ENCODE measurements around the gene ALK.
A peak's percentile ranks its signal among the peaks of the same experiment; 100 is the strongest.
"Not testable (repeated sequence)": the region's sequence is repeated elsewhere in the genome, so short reads cannot be mapped to it uniquely, and the experiment has no call there.

Gene ALK

GRCh38 chr2:29751390-29751789 is 170.0 kb downstream of the ALK start:
- H3K27ac ChIP-seq: peak overlapping the region; percentile 34; the same call in 1 of the 2 replicates
- no peak for TF ChIP-seq POLR2AphosphoS5 (IDR thresholded peaks at IDR 0.05; ENCODE audit: borderline replicate concordance, low read depth, low read length)
- TF ChIP-seq FOXP2 (optimal IDR thresholded peaks at IDR 0.05; ENCODE audit: control extremely low read depth, extremely low read length, insufficient read depth): no peak
- TF ChIP-seq EZH2 (IDR thresholded peaks at IDR 0.05): no peak
- no peaks in the 10 kb centered on the region for H3K9me3 ChIP-seq (ENCODE audit: low read depth, low read length)
- no peak overlapping the region for H3K9ac ChIP-seq (ENCODE audit: insufficient read length)
- H3K36me3 ChIP-seq (ENCODE audit: insufficient read depth, low read length): no peaks in the 10 kb centered on the region
- no peak for DNase-seq (ENCODE audit: low read depth, low spot score)
- no peak overlapping the region for H3K4me3 ChIP-seq

- H3K4me3 ChIP-seq; H3K9me3 ChIP-seq (ENCODE audit: low read depth, low read length); H3K36me3 ChIP-seq (ENCODE audit: insufficient read depth, low read length); H3K9ac ChIP-seq (ENCODE audit: insufficient read length): not testable (repeated sequence)
- peak; percentile 51 for DNase-seq (ENCODE audit: low read depth, low spot score)
- H3K27ac ChIP-seq: peak overlapping the region; percentile 80
These were observed 170.9 kb downstream of the ALK start for GRCh38 chr2:29750463-29750862.

- Histone ChIP-seq H3K27ac (peak overlapping the region; percentile 80), H3K9ac (ENCODE audit: insufficient read length) (no peak overlapping the region), H3K4me3 (no peak overlapping the region), H3K9me3 (ENCODE audit: low read depth, low read length) (no peaks in the 10 kb centered on the region), H3K36me3 (ENCODE audit: insufficient read depth, low read length) (no peaks in the 10 kb centered on the region)
- no peak for TF ChIP-seq EZH2 (IDR thresholded peaks at IDR 0.05)
- TF ChIP-seq FOXP2 (optimal IDR thresholded peaks at IDR 0.05; ENCODE audit: control extremely low read depth, extremely low read length, insufficient read depth): no peak
- TF ChIP-seq POLR2AphosphoS5 (IDR thresholded peaks at IDR 0.05; ENCODE audit: borderline replicate concordance, low read depth, low read length): no peak
- DNase-seq (ENCODE audit: low read depth, low spot score): peak; percentile 82
These were observed 171.5 kb downstream of the ALK start for GRCh38 chr2:29749843-29750242.

GRCh38 chr2:29749041-29749440 is 172.3 kb downstream of the ALK start:
- Histone ChIP-seq H3K4me3 (no peak overlapping the region), H3K27ac (no peak overlapping the region), H3K9ac (ENCODE audit: insufficient read length) (no peak overlapping the region), H3K9me3 (ENCODE audit: low read depth, low read length) (no peaks in the 10 kb centered on the region), H3K36me3 (ENCODE audit: insufficient read depth, low read length) (no peaks in the 10 kb centered on the region)
- TF ChIP-seq FOXP2 (optimal IDR thresholded peaks at IDR 0.05; ENCODE audit: control extremely low read depth, extremely low read length, insufficient read depth): no peak
- TF ChIP-seq EZH2 (IDR thresholded peaks at IDR 0.05): no peak
- no peak for TF ChIP-seq POLR2AphosphoS5 (IDR thresholded peaks at IDR 0.05; ENCODE audit: borderline replicate concordance, low read depth, low read length)
- no peak for DNase-seq (ENCODE audit: low read depth, low spot score)

- H3K9ac ChIP-seq (ENCODE audit: insufficient read length): no peak overlapping the region
- H3K27ac ChIP-seq: no peak overlapping the region
- TF ChIP-seq EZH2 (IDR thresholded peaks at IDR 0.05): no peak
- TF ChIP-seq POLR2AphosphoS5 (IDR thresholded peaks at IDR 0.05; ENCODE audit: borderline replicate concordance, low read depth, low read length): no peak
- TF ChIP-seq FOXP2 (optimal IDR thresholded peaks at IDR 0.05; ENCODE audit: control extremely low read depth, extremely low read length, insufficient read depth): no peak
- no peaks in the 10 kb centered on the region for H3K9me3 ChIP-seq (ENCODE audit: low read depth, low read length)
- DNase-seq (ENCODE audit: low read depth, low spot score): no peak
- H3K4me3 ChIP-seq: no peak overlapping the region
- H3K36me3 ChIP-seq (ENCODE audit: insufficient read depth, low read length): no peaks in the 10 kb centered on the region
These were observed 173.5 kb downstream of the ALK start for GRCh38 chr2:29747786-29748470.

- DNase-seq (ENCODE audit: low read depth, low spot score): no peak
- H3K36me3 ChIP-seq (ENCODE audit: insufficient read depth, low read length): no peaks in the 10 kb centered on the region
- H3K9me3 ChIP-seq (ENCODE audit: low read depth, low read length): no peaks in the 10 kb centered on the region
- no peak overlapping the region for H3K27ac ChIP-seq
- H3K9ac ChIP-seq (ENCODE audit: insufficient read length): no peak overlapping the region
- TF ChIP-seq EZH2 (IDR thresholded peaks at IDR 0.05): no peak
- no peak overlapping the region for H3K4me3 ChIP-seq
These were observed 176.4 kb downstream of the ALK start for GRCh38 chr2:29744976-29745375.

GRCh38 chr2:29743516-29743915 is 177.9 kb downstream of the ALK start:
- Histone ChIP-seq H3K27ac (no peak overlapping the region), H3K9ac (ENCODE audit: insufficient read length) (no peak overlapping the region), H3K4me3 (no peak overlapping the region), H3K36me3 (ENCODE audit: insufficient read depth, low read length) (no peaks in the 10 kb centered on the region), H3K9me3 (ENCODE audit: low read depth, low read length) (no peaks in the 10 kb centered on the region)
- TF ChIP-seq POLR2AphosphoS5 (IDR thresholded peaks at IDR 0.05; ENCODE audit: borderline replicate concordance, low read depth, low read length): no peak
- TF ChIP-seq EZH2 (IDR thresholded peaks at IDR 0.05): no peak
- TF ChIP-seq FOXP2 (optimal IDR thresholded peaks at IDR 0.05; ENCODE audit: control extremely low read depth, extremely low read length, insufficient read depth): no peak
- no peak for DNase-seq (ENCODE audit: low read depth, low spot score)

- Histone ChIP-seq H3K36me3 (ENCODE audit: insufficient read depth, low read length) (no peaks in the 10 kb centered on the region), H3K4me3 (no peak overlapping the region), H3K9ac (ENCODE audit: insufficient read length) (no peak overlapping the region), H3K9me3 (ENCODE audit: low read depth, low read length) (no peaks in the 10 kb centered on the region), H3K27ac (no peak overlapping the region)
- no peak for DNase-seq (ENCODE audit: low read depth, low spot score)
- TF ChIP-seq POLR2AphosphoS5 (IDR thresholded peaks at IDR 0.05; ENCODE audit: borderline replicate concordance, low read depth, low read length): no peak
- TF ChIP-seq EZH2 (IDR thresholded peaks at IDR 0.05): no peak
- no peak for TF ChIP-seq FOXP2 (optimal IDR thresholded peaks at IDR 0.05; ENCODE audit: control extremely low read depth, extremely low read length, insufficient read depth)
These were observed 178.7 kb downstream of the ALK start for GRCh38 chr2:29742656-29743055.

GRCh38 chr2:29741132-29741531 is 180.3 kb downstream of the ALK start:
- Histone ChIP-seq H3K9ac (ENCODE audit: insufficient read length) (no peak overlapping the region), H3K9me3 (ENCODE audit: low read depth, low read length) (no peaks in the 10 kb centered on the region), H3K36me3 (ENCODE audit: insufficient read depth, low read length) (no peaks in the 10 kb centered on the region), H3K4me3 (no peak overlapping the region), H3K27ac (no peak overlapping the region)
- DNase-seq (ENCODE audit: low read depth, low spot score): no peak
- TF ChIP-seq FOXP2 (optimal IDR thresholded peaks at IDR 0.05; ENCODE audit: control extremely low read depth, extremely low read length, insufficient read depth): no peak
- no peak for TF ChIP-seq EZH2 (IDR thresholded peaks at IDR 0.05)
- no peak for TF ChIP-seq POLR2AphosphoS5 (IDR thresholded peaks at IDR 0.05; ENCODE audit: borderline replicate concordance, low read depth, low read length)
